Omental fat pad (tissue), 4 donors: ENCODE data around the gene YPEL1. TPM values are rescaled to one million over a fixed set of nuclear protein-coding genes. Genes with fewer than 3 reads are reported as not detected.

Experiments used
- ATAC-seq: fragments of 150-250 bp; one replicate; pipeline ENCODE4 v1.9.1; 2016; ENCODE audit warnings: mild to moderate bottlenecking, moderate library complexity; ENCODE audit not compliant: low FRiP score
- DNase-seq: peaks from one replicate; pipeline ENCODE4 v3.0.0-alpha.2; 2019; ENCODE audit warnings: low spot score
- total RNA-seq, 4 donors: library from RNA; depleted of rRNA; stranded (reverse); fragments of >200 nt; gene quantifications; one replicate each; pipeline ENCODE4 v1.1.0, GENCODE V29; 2016
- TF ChIP-seq, protein P1 (sequence below), 3 donors: fragments of 450-650 bp; IDR thresholded peaks; one replicate each; pipeline ENCODE4 v1.5.1; 2016 to 2017; ENCODE audit warnings: antibody characterized with exemption in 3 of 3, mild to moderate bottlenecking in 3 of 3, moderate library complexity in 2 of 3

The YPEL1 gene
- total RNA-seq, 4 donors from 2014 or later, result 2.0 to 5.4 (median 3.7) TPM

DNA sequence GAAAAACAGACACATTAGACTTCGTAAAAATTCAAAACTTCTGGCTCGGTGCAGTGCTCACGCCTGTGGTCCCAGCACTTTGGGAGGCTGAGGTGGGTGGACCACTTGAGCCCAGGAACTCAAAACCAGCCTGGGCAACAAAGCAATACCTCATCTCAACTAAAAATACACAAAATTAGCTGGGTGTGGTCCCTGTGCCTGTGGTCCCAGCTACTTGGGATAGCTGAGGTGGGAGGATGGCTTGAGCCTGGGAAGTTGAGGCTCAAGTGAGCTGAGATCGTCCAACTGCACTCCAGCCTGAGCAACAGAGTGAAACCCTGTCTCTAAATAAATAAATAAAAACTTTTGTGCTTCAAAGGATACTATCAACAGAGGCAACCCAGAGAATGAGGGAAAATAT is 23.7 kb downstream of the YPEL1 start:
- TF ChIP-seq, protein P1, sequence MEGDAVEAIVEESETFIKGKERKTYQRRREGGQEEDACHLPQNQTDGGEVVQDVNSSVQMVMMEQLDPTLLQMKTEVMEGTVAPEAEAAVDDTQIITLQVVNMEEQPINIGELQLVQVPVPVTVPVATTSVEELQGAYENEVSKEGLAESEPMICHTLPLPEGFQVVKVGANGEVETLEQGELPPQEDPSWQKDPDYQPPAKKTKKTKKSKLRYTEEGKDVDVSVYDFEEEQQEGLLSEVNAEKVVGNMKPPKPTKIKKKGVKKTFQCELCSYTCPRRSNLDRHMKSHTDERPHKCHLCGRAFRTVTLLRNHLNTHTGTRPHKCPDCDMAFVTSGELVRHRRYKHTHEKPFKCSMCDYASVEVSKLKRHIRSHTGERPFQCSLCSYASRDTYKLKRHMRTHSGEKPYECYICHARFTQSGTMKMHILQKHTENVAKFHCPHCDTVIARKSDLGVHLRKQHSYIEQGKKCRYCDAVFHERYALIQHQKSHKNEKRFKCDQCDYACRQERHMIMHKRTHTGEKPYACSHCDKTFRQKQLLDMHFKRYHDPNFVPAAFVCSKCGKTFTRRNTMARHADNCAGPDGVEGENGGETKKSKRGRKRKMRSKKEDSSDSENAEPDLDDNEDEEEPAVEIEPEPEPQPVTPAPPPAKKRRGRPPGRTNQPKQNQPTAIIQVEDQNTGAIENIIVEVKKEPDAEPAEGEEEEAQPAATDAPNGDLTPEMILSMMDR (IDR thresholded peaks at IDR 0.05), result no peak
- ATAC-seq (no peak), DNase-seq (no peak)

DNA sequence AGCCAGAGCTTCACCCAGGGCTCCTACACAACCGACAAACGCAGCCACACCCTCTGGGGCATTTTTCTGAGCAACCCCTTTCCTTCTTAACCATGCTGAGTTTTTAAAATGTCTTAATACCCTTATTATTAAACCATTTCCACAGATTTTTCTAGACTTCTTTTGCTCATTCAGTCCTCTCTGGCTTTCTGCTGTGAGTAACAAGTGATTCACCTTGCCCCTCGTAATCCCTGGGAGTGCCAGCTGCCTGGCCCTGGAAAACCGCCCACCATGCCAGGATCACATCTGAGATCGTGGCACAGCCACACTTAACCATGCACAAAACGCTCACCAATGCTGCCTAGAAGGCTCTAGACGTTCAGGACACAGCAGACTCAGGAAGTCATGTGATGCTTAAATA is 25.4 kb downstream of the YPEL1 start:
- no peak for DNase-seq
- TF ChIP-seq, protein P1 (IDR thresholded peaks at IDR 0.05), result no peak
- ATAC-seq, result no peak

DNA sequence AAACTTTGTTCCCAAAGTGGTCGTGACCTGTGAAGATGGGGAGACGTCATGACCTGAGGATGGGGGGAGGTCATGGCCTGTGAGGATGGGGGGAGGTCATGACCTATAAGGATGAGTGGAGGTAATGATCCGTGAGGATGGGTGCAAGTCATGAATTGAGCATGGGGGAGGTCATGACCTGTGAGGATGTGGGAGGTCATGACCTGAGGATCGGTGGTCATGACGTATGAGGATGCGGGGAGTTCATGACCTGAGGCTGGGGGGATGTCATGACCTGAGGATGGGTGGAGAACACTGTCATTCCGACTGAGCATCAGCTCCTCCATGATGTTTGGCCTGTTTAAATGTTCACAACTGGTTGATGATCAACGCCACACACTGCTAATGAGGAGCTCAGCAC is 25.9 kb downstream of the YPEL1 start:
- DNase-seq (no peak), ATAC-seq (no peak)
- TF ChIP-seq, protein P1 (IDR thresholded peaks at IDR 0.05), result no peak

DNA sequence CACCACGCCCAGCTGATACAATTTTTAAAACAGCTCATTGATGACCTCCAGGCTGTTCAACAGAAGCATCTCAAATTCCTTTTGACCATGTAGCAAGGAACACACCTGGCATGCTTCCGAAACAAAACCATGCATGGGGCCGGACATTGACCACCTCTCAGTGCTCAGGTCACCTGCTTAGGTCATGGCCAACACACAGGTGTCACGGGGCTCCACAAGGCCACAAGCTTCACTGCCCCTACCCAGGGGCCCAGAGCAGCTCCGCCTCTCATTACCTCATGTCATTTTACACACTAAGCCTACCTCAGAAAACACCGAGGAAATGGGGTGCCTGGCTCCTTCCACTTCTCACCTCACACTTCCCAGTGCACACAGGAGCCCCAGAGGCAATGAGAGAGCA is 26.6 kb downstream of the YPEL1 start:
- TF ChIP-seq, protein P1 (IDR thresholded peaks at IDR 0.05), result no peak
- ATAC-seq (no peak), DNase-seq (no peak)

DNA sequence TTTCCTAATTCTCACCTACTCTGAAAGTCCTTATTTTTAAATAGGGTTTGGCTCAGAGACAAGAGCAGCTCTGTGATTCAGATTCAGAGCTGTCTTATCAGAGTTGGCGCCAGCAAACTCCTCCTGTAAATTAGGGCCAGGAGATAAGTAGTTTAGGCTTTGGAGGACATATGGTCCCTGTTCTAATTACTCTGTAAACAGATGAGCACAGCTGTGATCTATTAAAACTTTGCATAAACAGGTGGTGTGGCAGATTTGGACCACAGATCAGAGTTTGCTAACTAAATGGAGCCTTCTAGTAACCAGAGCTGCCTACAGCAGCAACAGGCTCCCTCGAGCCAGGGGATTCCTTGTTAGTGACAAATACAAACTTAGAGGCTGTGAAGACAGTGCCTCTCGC is 27.9 kb downstream of the YPEL1 start:
- no peak for ATAC-seq
- TF ChIP-seq, protein P1 (IDR thresholded peaks at IDR 0.05), result no peak
- no peak for DNase-seq

DNA sequence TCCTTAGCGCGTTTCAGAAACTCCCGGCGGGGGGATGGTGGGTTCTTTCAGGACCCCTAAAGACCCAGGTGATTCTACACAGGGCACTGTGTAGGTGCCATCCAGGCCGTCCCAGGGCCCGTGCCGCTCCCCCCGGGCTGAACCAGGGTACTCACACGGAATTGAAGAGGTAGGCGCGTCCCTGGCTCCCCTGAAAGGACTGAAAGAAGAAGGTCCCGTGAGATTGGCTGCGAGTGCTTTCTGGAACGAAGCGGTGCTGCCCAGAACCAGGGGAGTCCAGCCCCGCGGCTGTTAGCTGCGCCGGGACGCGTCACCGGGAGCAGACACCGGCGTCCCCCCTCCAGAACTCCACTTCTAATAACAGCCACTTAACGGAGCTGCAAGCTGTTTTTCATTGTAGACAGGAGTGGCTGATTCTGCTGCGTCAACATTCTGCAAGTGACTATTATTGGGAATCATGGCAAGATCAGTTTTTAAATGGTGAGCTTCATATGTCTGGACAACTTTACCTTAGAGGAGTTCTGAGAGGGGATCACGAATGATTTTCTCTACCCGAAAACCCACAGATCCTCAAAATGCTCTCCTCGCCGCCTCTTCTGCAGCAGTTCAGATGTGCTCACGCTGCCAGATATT is 31.8 kb downstream of the YPEL1 start:
- ATAC-seq, result no peak
- TF ChIP-seq, protein P1 (IDR thresholded peaks at IDR 0.05), result no peak
- DNase-seq, result no peak
